GM18520 (cell line): ENCODE data around the gene UNC5B.
A peak's percentile ranks its signal among the peaks of the same experiment; 100 is the strongest.

Source experiments
- ATAC-seq: cut with Tn5 transposase; IDR thresholded peaks from one replicate; pipeline ENCODE4 v1.9.1; 2021; ENCODE audit not compliant: unreplicated experiment

The UNC5B gene

GRCh38 chr10:71314028-71314693 lies 101.8 kb downstream of the UNC5B start:
- ATAC-seq, result no peak

- no peak for ATAC-seq
Measured at GRCh38 chr10:71314694-71315225, 102.4 kb downstream of the UNC5B start.

- ATAC-seq, result no peak
Measured at GRCh38 chr10:71316056-71316785, 103.9 kb downstream of the UNC5B start.

GRCh38 chr10:71316786-71317160 lies 104.4 kb downstream of the UNC5B start:
- ATAC-seq, result no peak

- no peak for ATAC-seq
Measured at GRCh38 chr10:71317739-71318138, 105.4 kb downstream of the UNC5B start.

- ATAC-seq, result peak; percentile 63
Measured at GRCh38 chr10:71319042-71319799, 106.9 kb downstream of the UNC5B start, which contains the start of gene SLC29A3. SLC29A3 (plus strand) TSS chr10:71319259; CDS start chr10:71319310, 51 bp downstream.

- ATAC-seq, result no peak
Measured at GRCh38 chr10:71319800-71320392, 107.5 kb downstream of the UNC5B start.

- no peak for ATAC-seq
Measured at GRCh38 chr10:71320592-71320991, 108.2 kb downstream of the UNC5B start.

- ATAC-seq, result no peak
Measured at GRCh38 chr10:71321386-71321785, 109.0 kb downstream of the UNC5B start.

GRCh38 chr10:71323407-71323806 lies 111.0 kb downstream of the UNC5B start:
- ATAC-seq, result no peak

GRCh38 chr10:71324743-71325142 lies 112.4 kb downstream of the UNC5B start:
- no peak for ATAC-seq

GRCh38 chr10:71325267-71325666 lies 112.9 kb downstream of the UNC5B start:
- no peak for ATAC-seq

GRCh38 chr10:71326464-71326881 lies 114.1 kb downstream of the UNC5B start:
- no peak for ATAC-seq

GRCh38 chr10:71330789-71331404 lies 118.5 kb downstream of the UNC5B start:
- no peak for ATAC-seq

- no peak for ATAC-seq
Measured at GRCh38 chr10:71331736-71332135, 119.4 kb downstream of the UNC5B start.

GRCh38 chr10:71332466-71332865 lies 120.1 kb downstream of the UNC5B start:
- no peak for ATAC-seq

- ATAC-seq, result no peak
Measured at GRCh38 chr10:71333129-71333887, 120.9 kb downstream of the UNC5B start.

GRCh38 chr10:71334221-71334791 lies 121.9 kb downstream of the UNC5B start:
- ATAC-seq, result no peak

- no peak for ATAC-seq
Measured at GRCh38 chr10:71335173-71335708, 122.9 kb downstream of the UNC5B start.
